NB4 (cell line): ENCODE results near the gene PDZRN3.

Experiments used
- MYC ChIP-seq: IDR thresholded peaks from 2 replicates; pipeline ENCODE4 v1.6.1; 2011; ENCODE audit warnings: low read depth, low read length
- POLR2A ChIP-seq: IDR thresholded peaks from 2 replicates; pipeline ENCODE4 v1.6.1; 2011; ENCODE audit warnings: mild to moderate bottlenecking; ENCODE audit not compliant: insufficient read length; ENCODE audit errors: extremely low read depth
- TF ChIP-seq, protein P1 (sequence below): IDR thresholded peaks from one replicate; pipeline ENCODE4 v1.5.1; 2012; ENCODE audit warnings: low read depth, low read length
- TF ChIP-seq, protein P2 (sequence below): IDR thresholded peaks from 2 replicates; pipeline ENCODE4 v1.6.1; 2011; ENCODE audit warnings: low read depth, low read length

DNA sequence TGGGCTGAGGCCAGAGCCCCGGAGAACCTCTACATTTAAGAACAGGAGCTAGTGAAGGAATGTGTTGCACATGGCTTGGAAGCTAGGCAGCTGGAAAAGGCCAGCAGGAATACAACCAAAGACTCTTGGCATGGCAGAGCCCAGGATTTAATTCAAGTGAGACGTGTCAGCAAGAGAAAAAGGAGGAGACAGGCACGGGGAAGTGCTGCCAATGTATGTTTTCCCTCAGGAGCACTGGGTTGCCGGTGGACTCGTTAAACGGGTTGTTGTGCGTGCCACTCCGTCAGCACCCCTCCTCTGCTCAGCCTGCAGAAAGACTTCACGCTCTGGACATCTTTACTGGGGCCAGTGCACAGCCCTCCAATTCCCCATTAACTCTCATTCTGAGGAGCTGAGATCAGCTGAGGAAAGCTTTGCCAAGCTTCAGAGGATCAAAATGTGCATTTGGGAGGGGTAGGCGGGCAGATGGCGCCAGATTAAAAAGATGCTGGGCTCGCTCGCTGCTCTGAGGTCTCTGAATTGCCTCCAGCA, 103.7 kb downstream of the PDZRN3 start:
- TF ChIP-seq, protein P1, sequence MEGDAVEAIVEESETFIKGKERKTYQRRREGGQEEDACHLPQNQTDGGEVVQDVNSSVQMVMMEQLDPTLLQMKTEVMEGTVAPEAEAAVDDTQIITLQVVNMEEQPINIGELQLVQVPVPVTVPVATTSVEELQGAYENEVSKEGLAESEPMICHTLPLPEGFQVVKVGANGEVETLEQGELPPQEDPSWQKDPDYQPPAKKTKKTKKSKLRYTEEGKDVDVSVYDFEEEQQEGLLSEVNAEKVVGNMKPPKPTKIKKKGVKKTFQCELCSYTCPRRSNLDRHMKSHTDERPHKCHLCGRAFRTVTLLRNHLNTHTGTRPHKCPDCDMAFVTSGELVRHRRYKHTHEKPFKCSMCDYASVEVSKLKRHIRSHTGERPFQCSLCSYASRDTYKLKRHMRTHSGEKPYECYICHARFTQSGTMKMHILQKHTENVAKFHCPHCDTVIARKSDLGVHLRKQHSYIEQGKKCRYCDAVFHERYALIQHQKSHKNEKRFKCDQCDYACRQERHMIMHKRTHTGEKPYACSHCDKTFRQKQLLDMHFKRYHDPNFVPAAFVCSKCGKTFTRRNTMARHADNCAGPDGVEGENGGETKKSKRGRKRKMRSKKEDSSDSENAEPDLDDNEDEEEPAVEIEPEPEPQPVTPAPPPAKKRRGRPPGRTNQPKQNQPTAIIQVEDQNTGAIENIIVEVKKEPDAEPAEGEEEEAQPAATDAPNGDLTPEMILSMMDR: no peak
- TF ChIP-seq POLR2A (no peak), MYC (no peak)
- TF ChIP-seq, protein P2, sequence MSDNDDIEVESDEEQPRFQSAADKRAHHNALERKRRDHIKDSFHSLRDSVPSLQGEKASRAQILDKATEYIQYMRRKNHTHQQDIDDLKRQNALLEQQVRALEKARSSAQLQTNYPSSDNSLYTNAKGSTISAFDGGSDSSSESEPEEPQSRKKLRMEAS: no peak
